Retina (tissue), 1 donor: ENCODE measurements around the gene NXPE1.
"Not testable (repeated sequence)": the region's sequence is repeated elsewhere in the genome, so short reads cannot be mapped to it uniquely, and the experiment has no call there.

ENCODE experiments used
- DNase-seq: peaks from one replicate; pipeline ENCODE4 v3.0.0-alpha.2; 2016

The NXPE1 gene

GRCh38 chr11:114559425-114560310 is at the start of gene NXPE1:
TSS of gene NXPE1 (minus strand) at chr11:114559881. CDS start at chr11:114551201, 8,680 bp downstream.
- DNase-seq, result no peak

- DNase-seq, result no peak
Measured at GRCh38 chr11:114609429-114609828, 49.7 kb upstream of the NXPE1 start.

GRCh38 chr11:114608605-114609004 is 48.9 kb upstream of the NXPE1 start:
- not testable (repeated sequence) for DNase-seq

- DNase-seq, result no peak
Measured at GRCh38 chr11:114607753-114608459, 48.2 kb upstream of the NXPE1 start.

- DNase-seq, result not testable (repeated sequence)
Measured at GRCh38 chr11:114606802-114607075, 47.1 kb upstream of the NXPE1 start.

GRCh38 chr11:114606003-114606801 is 46.5 kb upstream of the NXPE1 start:
- DNase-seq, result no peak

GRCh38 chr11:114605370-114605769 is 45.7 kb upstream of the NXPE1 start:
- no peak for DNase-seq

GRCh38 chr11:114604886-114605285 is 45.2 kb upstream of the NXPE1 start:
- DNase-seq, result no peak

GRCh38 chr11:114604179-114604813 is 44.6 kb upstream of the NXPE1 start:
- no peak for DNase-seq

- DNase-seq, result not testable (repeated sequence)
Measured at GRCh38 chr11:114603151-114603550, 43.5 kb upstream of the NXPE1 start.

- no peak for DNase-seq
Measured at GRCh38 chr11:114598461-114598860, 38.8 kb upstream of the NXPE1 start.

GRCh38 chr11:114596175-114596919 is 36.7 kb upstream of the NXPE1 start:
- no peak for DNase-seq

GRCh38 chr11:114595571-114595970 is 35.9 kb upstream of the NXPE1 start, which contains the start of gene NXPE4:
TSS of gene NXPE4 (minus strand) at chr11:114595786. CDS start at chr11:114594759, 1,027 bp downstream.
- no peak for DNase-seq

GRCh38 chr11:114594703-114595102 is 35.0 kb upstream of the NXPE1 start:
- DNase-seq, result no peak

GRCh38 chr11:114587398-114587953 is 27.8 kb upstream of the NXPE1 start:
- DNase-seq, result no peak

- DNase-seq, result no peak
Measured at GRCh38 chr11:114586797-114587196, 27.1 kb upstream of the NXPE1 start.

GRCh38 chr11:114571712-114572111 is 12.0 kb upstream of the NXPE1 start:
- no peak for DNase-seq

GRCh38 chr11:114569801-114570200 is 10.1 kb upstream of the NXPE1 start:
- no peak for DNase-seq

GRCh38 chr11:114566276-114566675 is 6.6 kb upstream of the NXPE1 start:
- DNase-seq, result no peak

- DNase-seq, result no peak
Measured at GRCh38 chr11:114564831-114565230, 5.2 kb upstream of the NXPE1 start.

GRCh38 chr11:114563077-114563476 is 3.4 kb upstream of the NXPE1 start:
- no peak for DNase-seq
